GM12892 (cell line): ENCODE results near the gene CAV1.

Experiments used
- POLR2A ChIP-seq: IDR thresholded peaks from 2 replicates; pipeline ENCODE4 v1.6.1; 2011; ENCODE audit warnings: low read depth, low read length, control low read depth
- POLR2AphosphoS5 ChIP-seq: IDR thresholded peaks from 2 replicates; pipeline ENCODE4 v1.6.1; 2011; ENCODE audit warnings: low read depth, low read length, control low read depth

DNA sequence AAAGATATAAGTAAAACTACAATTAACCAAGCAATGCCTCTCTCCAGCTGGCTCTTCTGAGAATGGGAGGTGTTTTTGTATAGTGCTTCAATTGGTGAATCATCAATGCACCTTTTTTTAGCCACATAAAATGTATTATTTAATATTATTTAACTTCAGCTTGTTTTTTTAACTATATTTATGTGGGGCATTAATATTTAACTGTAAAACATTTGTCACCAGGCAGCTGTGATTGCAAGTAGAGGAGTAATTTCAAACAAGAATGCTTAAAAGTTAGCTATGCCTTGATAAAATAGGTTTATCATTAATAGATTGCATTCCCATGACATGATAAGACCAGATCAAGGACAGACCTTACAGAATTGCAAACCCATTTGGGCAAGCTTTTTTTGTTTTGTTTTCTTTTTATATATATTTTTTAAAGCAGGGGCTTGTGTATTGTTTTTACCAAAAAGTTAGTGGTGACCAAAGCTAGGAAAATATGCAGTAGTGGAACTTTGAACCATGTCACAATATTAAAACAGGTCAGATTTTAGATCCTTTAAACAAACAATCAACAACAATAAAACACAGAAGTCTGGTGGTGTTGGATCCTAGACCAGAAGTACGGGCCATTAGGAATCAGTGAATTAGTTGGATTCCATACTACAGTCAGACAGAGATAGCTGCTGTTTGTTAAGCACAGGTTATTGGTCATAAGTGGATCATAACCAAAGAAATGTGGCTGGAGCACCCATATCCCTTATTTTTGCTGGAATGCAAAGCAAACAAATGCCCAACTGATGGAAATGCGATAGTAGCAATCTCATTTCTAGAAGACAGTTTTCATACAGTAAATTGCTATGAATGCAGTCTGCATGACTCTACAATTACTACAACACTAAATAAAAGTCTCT, 22.4 kb upstream of the CAV1 start:
- TF ChIP-seq POLR2A (no peak), POLR2AphosphoS5 (no peak)
